Testis (tissue), 3 donors: ENCODE measurements around the gene EIF4G1. TPM values are rescaled to one million over a fixed set of nuclear protein-coding genes. Genes with fewer than 3 reads are reported as not detected.

Experiments
- DNase-seq: peaks from one replicate; pipeline ENCODE4 v3.0.0-alpha.2; 2019
- H3K27ac ChIP-seq, 2 donors: fragments of 200-600 bp; sonication (generic); one replicate each; pipeline ENCODE4 v1.5.1; 2019
- H3K27me3 ChIP-seq: fragments of 200-600 bp; sonication (generic); one replicate; pipeline ENCODE4 v1.5.1; 2019
- H3K36me3 ChIP-seq: fragments of 200-600 bp; sonication (generic); one replicate; pipeline ENCODE4 v1.5.1; 2017; ENCODE audit warnings: low read depth; ENCODE audit errors: missing control alignments
- H3K4me1 ChIP-seq: fragments of 200-600 bp; sonication (generic); one replicate; pipeline ENCODE4 v1.5.1; 2019
- H3K4me3 ChIP-seq, 2 donors: fragments of 200-600 bp; sonication (generic); one replicate each; pipeline ENCODE4 v1.5.1; 2017 to 2019
- H3K9me3 ChIP-seq: fragments of 200-600 bp; sonication (generic); one replicate; pipeline ENCODE4 v1.5.1; 2017
- POLR2A ChIP-seq: fragments of 450-650 bp; IDR thresholded peaks from one replicate; pipeline ENCODE4 v1.6.1; 2017; ENCODE audit warnings: antibody characterized with exemption, mild to moderate bottlenecking, moderate library complexity
- WGBS, 2 donors: methylation state at CpG; one replicate each; pipeline ENCODE4 v1.1.5; 2018; 5-methylcytosine and 5-hydroxymethylcytosine counted together
- intact Hi-C: fragments of 100-400 bp; cut with DNase I; formaldehyde crosslinking; loops from one replicate; pipeline ENCODE4 v1.15.1; 2023; ENCODE audit warnings: low total_unique reads
- polyA plus RNA-seq: library from polyadenylated mRNA; stranded (reverse); fragments of 350-450 nt; fragmentation: Illumina TruSeq; extraction: RNeasy Lipid Tissue Mini Kit (QIAGEN cat#74804); gene quantifications from one replicate; pipeline ENCODE4 v1.2.3, GENCODE V29; 2014; ENCODE audit warnings: low read depth, low replicate concordance; ENCODE audit not compliant: insufficient read depth
- total RNA-seq, 2 donors: library from RNA; depleted of rRNA; stranded (reverse); fragments of >200 nt; gene quantifications; one replicate each; pipeline ENCODE4 v1.2.3, GENCODE V29; 2016
- TF ChIP-seq, protein P1 (sequence below), 3 experiments: fragments of 450-650 bp in 2 of 3; fragments of 200-600 bp in 1 of 3; sonication (generic) in 1 of 3; IDR thresholded peaks; one replicate each; pipeline ENCODE4 v1.5.1; 2016 to 2019; ENCODE audit warnings: antibody characterized with exemption in 3 of 3, mild to moderate bottlenecking in 2 of 3, moderate library complexity in 1 of 3

EIF4G1 gene
- total and polyA plus RNA-seq, 3 donors from 2014 or later, result 255 to 295 (median 295) TPM

GRCh38 chr3:184284696-184285095, 29.7 kb upstream of the EIF4G1 start:
- Histone ChIP-seq H3K9me3 (no peaks in the 10 kb centered on the region), H3K36me3 (no peaks in the 10 kb centered on the region), H3K4me3 (no peak overlapping the region), H3K27me3 (no peaks in the 10 kb centered on the region), H3K27ac (no peak overlapping the region), H3K4me1 (no peaks in the 10 kb centered on the region)
- TF ChIP-seq POLR2A, result no peak
- TF ChIP-seq, protein P1, sequence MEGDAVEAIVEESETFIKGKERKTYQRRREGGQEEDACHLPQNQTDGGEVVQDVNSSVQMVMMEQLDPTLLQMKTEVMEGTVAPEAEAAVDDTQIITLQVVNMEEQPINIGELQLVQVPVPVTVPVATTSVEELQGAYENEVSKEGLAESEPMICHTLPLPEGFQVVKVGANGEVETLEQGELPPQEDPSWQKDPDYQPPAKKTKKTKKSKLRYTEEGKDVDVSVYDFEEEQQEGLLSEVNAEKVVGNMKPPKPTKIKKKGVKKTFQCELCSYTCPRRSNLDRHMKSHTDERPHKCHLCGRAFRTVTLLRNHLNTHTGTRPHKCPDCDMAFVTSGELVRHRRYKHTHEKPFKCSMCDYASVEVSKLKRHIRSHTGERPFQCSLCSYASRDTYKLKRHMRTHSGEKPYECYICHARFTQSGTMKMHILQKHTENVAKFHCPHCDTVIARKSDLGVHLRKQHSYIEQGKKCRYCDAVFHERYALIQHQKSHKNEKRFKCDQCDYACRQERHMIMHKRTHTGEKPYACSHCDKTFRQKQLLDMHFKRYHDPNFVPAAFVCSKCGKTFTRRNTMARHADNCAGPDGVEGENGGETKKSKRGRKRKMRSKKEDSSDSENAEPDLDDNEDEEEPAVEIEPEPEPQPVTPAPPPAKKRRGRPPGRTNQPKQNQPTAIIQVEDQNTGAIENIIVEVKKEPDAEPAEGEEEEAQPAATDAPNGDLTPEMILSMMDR (IDR thresholded peaks at IDR 0.05), result peak in 1 of 3 experiments; percentile 11
- intact Hi-C loops, result no loop called here
- 32 to 73% methylated on average over 4 of the region's 4 CpGs for WGBS, 2 donors
- peak; percentile 69 for DNase-seq

DNA sequence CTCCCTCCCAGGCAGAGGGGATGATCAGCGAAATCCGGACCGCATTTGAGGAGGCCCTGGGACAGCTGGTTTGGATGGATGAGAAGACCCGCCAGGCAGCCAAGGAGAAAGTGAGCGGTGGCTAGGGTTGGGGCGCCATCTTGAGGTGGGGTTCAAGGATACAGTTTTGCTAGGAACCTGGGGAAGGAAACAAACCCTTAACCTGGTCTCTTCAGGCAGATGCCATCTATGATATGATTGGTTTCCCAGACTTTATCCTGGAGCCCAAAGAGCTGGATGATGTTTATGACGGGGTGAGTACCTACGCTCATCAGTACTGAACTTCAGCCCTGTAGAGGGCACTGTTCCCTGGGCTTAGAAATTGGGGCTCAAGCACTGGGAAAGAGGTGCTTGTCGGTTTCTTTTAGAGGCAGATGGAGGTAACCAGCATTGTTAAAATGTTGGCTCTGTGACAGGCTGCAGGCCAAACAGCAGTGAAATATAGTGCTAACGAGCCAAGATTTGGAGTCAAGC, 24.9 kb upstream of the EIF4G1 start:
- peak; percentile 41 for DNase-seq
- WGBS, 2 donors, result 25 to 31% methylated on average over 10 of the region's 10 CpGs
- intact Hi-C loops, result no loop called here

DNA sequence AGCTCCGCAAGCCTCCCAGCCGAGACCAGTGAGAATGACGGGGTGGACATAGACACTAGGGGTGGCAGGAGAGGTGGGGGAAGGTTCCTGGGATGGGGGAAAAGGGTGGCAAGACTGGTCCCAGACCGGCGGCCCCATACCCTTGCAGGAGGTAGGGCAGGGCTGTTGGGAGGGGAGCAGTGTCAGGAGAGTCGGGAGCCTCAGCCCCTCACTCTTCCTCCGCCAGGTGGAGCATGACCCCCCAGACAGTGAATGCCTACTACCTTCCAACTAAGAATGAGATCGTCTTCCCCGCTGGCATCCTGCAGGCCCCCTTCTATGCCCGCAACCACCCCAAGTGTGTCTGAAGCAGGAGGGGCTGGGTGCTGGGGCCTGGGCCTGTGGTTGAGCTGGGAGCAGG, 24.1 kb upstream of the EIF4G1 start:
- WGBS, 2 donors, result 84 to 93% methylated on average over 8 to 10 of the region's 10 CpGs
- intact Hi-C loops, result no loop called here
- Histone ChIP-seq H3K27ac (no peak overlapping the region), H3K36me3 (no peaks in the 10 kb centered on the region), H3K4me3 (no peak overlapping the region), H3K4me1 (no peaks in the 10 kb centered on the region), H3K9me3 (no peaks in the 10 kb centered on the region), H3K27me3 (no peaks in the 10 kb centered on the region)
- TF ChIP-seq, protein P1 (IDR thresholded peaks at IDR 0.05), result no peak
- no peak for TF ChIP-seq POLR2A
- DNase-seq, result no peak

More for the DNA sequence above, 24.9 kb upstream of the EIF4G1 start:
- no peak for TF ChIP-seq POLR2A
- TF ChIP-seq, protein P1 (IDR thresholded peaks at IDR 0.05), result peak; percentile 20 to 41 (median 39)
- no peaks in the 10 kb centered on the region for H3K27me3 ChIP-seq
- no peak overlapping the region for H3K27ac ChIP-seq
- no peaks in the 10 kb centered on the region for H3K9me3 ChIP-seq
- H3K36me3 ChIP-seq, result no peaks in the 10 kb centered on the region
- H3K4me1 ChIP-seq, result no peaks in the 10 kb centered on the region
- no peak overlapping the region for H3K4me3 ChIP-seq

DNA sequence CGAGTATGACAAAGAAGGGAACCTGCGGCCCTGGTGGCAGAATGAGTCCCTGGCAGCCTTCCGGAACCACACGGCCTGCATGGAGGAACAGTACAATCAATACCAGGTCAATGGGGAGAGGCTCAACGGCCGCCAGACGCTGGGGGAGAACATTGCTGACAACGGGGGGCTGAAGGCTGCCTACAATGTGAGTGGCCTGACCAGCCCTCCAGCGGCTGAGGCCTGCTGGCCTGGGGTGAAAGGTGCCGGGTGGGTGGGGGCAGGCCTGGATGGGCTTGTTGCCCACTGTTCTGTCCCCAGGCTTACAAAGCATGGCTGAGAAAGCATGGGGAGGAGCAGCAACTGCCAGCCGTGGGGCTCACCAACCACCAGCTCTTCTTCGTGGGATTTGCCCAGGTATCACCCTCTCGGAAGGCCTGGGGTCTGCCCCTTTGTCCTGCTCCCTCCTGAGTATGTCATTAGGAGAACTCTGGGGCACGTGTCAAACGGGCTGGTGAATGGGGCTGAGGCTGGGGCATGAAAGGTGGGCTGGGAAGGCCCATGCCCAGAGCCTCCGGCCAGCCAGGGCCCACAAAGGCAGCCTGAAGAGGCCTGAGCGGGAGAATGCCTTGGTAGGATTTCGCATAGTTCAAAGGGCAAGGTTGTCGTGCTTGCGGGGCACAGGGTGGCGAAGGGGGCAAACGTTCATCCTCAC, 23.2 kb upstream of the EIF4G1 start:
- Histone ChIP-seq H3K4me1 (no peaks in the 10 kb centered on the region), H3K36me3 (no peaks in the 10 kb centered on the region), H3K4me3 (no peak overlapping the region), H3K27me3 (no peaks in the 10 kb centered on the region), H3K27ac (no peak overlapping the region), H3K9me3 (no peaks in the 10 kb centered on the region)
- no peak for DNase-seq
- 86 to 92% methylated on average over 19 to 22 of the region's 22 CpGs for WGBS, 2 donors
- intact Hi-C loops, result no loop called here
- no peak for TF ChIP-seq POLR2A
- TF ChIP-seq, protein P1 (IDR thresholded peaks at IDR 0.05), result no peak
